GM19025 (cell line): Measurements from ENCODE around the gene TTLL11.
"Not testable (repeated sequence)": the region's sequence is repeated elsewhere in the genome, so short reads cannot be mapped to it uniquely, and the experiment has no call there.

Source experiments
- ATAC-seq: cut with Tn5 transposase; IDR thresholded peaks from one replicate; pipeline ENCODE4 v1.9.1; 2021; ENCODE audit warnings: mild to moderate bottlenecking, low read depth, moderate library complexity; ENCODE audit not compliant: unreplicated experiment

TTLL11 gene

GRCh38 chr9:122011818-122012498 is 81.2 kb downstream of the TTLL11 start:
- ATAC-seq: no peak

- no peak for ATAC-seq
These were observed 84.5 kb downstream of the TTLL11 start for GRCh38 chr9:122008559-122008958.

GRCh38 chr9:122007837-122008236 is 85.3 kb downstream of the TTLL11 start:
- ATAC-seq: no peak

GRCh38 chr9:122005597-122005996 is 87.5 kb downstream of the TTLL11 start:
- ATAC-seq: no peak

DNA sequence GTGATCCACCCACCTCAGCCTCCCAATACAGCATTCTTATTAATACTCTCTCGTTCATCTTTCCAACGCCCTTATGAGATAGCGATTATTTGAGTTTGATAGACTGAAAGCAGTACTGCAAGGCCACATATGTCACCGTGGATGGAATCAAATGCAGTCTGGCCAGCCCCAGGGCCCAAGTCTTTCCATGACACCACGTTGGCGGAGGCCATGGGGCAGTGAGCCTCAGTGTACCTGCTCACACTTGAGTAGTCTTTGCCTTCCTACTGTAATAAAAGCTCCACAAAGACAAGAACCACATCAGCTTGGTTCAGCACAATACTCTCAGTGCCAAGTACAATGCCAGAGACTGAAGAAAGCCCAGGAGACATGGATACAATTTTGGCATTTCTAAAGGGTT is 88.5 kb downstream of the TTLL11 start:
- no peak for ATAC-seq

DNA sequence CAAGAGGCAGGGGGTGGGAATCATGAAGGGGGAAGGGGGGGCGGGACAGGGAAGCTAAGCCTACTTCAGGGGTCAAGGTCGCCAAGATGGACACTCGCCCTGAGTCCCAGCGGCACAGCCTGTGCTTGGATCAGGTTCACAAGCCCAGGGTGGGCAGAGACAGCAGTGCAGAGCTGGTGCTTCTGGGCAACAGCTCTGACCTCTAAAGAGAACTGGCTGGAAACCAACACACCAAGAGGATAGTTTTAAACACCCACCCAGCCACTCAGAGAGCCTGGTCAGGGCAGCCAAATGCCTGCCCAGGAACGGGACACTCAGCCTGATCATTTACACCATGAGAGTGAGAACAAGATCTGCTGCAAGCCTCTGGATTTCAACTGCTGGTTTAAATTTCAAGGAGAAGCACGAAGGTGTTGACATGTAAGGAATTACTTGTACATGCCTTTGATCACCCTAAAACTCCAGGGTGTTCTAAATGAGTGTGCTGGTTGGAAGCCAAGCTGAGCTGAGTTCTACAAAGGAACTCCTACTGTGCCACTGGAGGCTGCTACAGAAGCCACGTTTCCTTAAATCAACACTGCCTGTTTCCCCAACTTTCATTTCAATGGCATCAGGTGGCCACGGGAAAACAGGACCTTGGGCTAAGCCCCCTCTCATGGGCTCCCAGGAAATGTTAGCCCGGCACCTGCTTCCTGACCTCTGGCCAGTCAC is 91.5 kb downstream of the TTLL11 start:
- ATAC-seq: no peak

DNA sequence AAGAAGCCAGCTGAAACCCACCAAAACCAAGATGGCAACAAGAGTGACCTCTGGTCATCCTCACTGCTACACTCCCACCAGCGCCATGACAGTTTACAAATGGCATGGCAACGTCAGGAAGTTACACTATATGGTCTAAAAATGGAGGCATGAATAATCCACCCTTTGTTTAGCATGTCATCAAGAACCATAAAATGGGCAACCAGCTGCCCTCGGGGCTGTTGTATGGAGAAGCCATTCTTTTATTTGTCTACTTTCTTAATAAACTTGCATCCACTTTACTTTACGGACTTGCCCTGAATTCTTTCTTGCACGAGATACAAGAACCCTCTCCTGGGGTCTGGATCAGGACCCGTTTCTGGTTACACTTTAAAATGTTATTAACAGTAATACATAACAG is 92.6 kb downstream of the TTLL11 start:
- ATAC-seq: not testable (repeated sequence)

DNA sequence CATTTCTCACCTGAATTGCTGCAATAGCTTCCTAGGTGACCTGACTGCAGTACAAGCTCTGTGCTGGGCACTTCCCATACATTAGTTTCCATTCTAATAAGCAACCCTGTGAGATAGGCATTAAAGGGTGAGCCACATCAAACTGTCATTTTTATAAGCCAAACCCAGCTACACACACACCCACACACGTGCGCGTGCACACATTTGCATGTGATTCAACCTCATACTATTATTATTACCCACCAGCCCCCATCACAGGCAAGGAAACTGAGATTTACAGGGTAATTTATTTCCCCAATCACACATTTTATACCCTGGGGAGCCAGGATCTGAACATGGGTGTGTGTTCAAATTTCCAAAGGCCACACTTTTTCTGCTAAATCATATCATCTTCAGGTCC is 93.6 kb downstream of the TTLL11 start:
- ATAC-seq: no peak

DNA sequence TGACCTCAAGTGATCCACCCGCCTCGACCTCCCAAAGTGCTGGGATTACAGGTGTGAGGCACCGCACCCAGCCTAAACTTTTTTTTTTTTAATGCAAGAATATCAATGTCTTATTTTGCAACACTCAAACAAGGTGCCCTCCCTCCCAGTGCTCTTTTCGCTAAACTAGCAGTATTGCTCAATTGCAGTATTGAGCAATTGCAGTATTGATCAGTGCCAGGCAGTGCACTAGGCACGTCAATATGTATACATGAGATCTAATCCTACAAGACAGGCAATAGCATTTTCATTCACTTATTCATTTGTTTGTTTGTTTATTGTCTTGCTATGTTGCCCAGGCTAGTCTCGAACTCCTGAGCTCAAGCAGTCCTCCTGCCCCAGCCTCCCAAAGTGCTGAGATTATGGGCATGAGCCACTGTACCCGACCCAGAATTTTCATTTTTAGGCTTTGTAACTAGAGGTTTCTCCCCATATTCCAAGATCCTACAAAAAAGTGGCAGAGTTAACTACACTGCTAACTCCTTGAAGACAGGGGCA is 94.5 kb downstream of the TTLL11 start:
- no peak for ATAC-seq

DNA sequence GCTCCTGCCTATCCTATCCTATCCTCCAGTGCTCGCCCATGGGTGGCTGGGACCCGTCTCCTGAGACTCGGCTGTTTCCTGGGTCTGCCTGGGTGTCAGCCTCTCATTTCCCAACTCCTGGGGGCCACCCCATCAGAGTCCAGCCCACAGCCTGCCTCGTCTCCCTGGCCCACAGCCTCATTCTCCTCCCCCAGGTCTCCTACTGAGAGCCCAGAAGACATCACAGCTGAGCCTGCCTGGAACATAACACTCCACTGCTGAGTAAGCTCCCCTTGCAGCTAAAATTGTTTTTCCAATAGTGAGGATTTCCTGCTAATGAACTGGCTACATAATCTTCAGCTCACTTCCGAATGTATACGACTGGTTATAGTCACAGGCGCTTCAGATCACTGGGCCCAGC is 95.3 kb downstream of the TTLL11 start:
- no peak for ATAC-seq

DNA sequence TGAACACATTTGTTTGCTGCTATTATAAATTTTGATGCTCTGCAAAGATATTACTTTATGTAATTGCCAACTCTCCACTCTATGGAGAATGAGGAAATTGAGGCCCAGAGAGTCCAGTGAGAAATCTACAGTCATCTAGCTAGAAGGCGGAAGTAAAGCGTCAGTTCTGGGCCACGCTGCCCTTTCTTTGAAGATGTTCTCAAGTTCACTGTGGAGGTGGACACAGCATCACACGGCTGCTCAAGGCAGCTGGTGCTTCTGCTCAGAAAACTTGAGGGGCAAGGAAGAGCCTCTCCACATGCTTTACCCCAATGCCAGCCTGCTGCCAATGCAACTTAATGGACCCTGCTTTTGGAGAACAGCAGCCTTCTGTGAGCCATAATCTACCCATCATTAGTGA is 96.3 kb downstream of the TTLL11 start:
- ATAC-seq: no peak

GRCh38 chr9:121995997-121996396 is 97.1 kb downstream of the TTLL11 start:
- ATAC-seq: no peak

GRCh38 chr9:121992571-121993212 is 100.4 kb downstream of the TTLL11 start:
- no peak for ATAC-seq

GRCh38 chr9:121991307-121991661 is 101.8 kb downstream of the TTLL11 start:
- ATAC-seq: no peak

DNA sequence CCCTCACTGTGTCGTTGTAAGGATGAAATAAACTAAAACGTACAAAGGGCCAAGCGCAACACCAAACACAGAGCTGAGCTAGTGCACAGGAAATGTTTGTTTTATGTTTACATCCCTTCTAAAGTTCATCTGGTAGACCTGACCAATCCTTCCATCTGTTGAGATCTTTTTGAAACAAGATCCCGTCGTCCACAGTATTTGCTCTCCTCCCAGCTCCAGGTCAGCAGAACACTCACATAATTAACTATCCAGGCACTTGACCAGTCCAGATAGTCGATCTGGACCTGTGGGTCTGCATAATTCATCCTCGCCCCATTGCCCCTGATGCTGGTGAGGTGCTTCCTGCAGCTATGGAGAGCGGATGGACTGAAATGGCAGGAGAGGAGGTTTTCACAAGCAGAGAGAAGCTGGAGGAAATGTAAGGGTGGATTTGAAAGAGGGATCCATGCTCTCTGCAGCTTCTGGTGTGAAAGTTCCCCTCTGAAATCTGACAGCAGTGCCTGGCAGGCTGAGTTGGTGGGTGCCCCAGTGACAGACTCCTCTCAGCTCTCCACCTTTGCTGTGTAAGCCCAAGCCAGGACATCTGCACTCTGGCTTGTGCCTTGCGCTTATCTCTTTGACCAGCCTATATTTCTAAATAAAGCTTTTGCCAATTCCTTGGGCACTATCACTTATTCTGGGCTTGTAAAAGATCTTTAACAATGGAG is 102.4 kb downstream of the TTLL11 start:
- ATAC-seq: no peak

DNA sequence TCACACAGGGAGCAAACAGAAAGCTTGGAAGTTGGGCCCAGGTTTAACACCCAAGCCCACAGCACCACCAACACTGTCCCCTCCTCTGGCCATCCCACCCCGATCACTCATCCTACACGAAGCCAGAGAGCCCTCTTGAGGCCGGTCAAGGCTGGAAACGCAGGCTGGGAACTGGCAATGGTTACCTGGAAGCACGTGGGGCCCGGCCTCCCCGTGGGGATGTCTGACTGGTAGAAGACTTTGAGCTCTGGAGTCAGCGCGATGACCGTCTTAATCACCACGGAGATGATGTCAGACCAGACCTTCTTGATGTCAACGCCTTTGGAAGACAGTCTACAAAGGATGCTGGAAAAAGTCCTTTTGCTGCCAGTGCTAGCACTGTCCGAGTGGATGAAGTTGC is 104.1 kb downstream of the TTLL11 start:
- no peak for ATAC-seq

- no peak for ATAC-seq
These were observed 105.8 kb downstream of the TTLL11 start for GRCh38 chr9:121987314-121987713.

- ATAC-seq: no peak
These were observed 107.2 kb downstream of the TTLL11 start for GRCh38 chr9:121985792-121986494.

DNA sequence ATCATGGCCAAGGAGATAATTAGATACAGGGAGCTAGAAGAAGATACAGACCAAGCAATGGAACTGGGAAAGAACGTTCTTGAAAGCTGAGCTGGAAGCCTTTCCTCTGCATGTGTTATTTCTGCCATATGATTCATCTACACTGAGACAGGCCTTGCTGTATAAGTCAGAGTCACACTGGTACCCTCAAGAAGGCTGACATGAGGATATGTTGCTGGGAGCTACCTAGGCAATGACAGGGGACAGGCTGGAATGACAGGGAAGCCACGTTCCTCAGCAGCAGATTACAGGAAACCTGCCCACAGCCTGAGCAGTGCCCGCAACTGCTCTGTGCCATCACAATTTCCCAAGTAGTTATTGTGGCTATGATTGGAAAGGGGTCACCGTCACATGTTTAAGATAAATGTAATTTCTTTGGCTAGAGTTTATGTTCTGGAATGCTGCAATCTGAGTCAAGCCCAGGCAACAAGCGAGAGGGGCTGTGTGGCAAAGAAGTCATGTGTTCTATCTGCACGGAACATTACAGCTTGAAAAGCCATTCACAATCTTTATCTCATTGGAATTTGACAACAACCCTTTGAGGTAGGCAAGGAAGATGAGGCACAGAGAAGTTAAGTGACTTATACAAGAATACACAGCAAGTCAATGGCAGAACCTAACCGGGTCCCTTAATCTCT is 108.2 kb downstream of the TTLL11 start:
- ATAC-seq: no peak

DNA sequence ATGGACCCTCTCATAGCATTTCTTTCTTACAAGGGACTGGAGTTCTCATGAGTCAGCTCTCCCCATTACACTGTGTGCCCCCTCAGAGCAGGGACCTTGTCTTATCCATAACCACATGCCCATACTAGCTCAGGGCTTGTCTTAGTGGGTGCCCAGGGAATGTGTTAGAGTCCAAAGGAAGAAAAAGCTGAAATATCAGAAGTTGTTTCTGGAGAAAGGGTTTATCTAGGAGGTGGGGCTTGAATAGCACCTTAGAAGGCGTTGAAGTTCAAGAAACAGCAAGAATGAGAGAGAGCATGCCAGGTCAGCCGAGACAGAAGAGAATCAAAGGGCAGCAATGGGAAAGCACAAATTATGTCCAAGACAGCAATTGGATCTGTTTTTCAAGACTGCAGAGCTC is 109.4 kb downstream of the TTLL11 start:
- no peak for ATAC-seq
